Measurements from ENCODE around the gene TPP1.

TPP1 gene

DNA sequence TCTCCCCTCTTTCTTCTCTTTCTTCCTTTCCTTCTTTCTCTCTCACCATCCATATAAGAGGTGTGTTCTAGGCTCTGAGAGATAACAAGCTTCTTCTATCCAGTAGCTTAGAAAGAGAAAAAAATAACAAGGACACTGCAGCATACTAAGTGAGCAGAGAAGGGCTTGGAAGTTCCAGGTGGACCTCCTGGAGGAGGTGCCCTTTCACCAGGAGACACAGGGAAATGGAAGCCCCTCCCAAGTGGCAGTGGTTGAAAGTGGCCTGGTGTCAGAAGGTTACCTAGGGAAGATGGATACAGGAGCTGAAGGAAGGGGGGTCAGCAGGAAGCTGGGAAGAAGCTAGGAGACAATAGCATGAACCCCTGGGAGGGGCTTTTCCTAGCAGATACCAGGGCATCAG, 30.9 kb upstream of the TPP1 start:
- FAIRE-seq (no peak), DNase-seq (ENCODE audit: insufficient read length, low spot score) (no peak)
- TF ChIP-seq SPI1 (IDR thresholded peaks at IDR 0.05; ENCODE audit: low read depth, low read length) (no peak), PAX5 (IDR thresholded peaks at IDR 0.05; ENCODE audit: insufficient read depth, low read length, severe bottlenecking) (no peak), TAF1 (IDR thresholded peaks at IDR 0.05; ENCODE audit: low read depth, low read length) (no peak), POLR2A (IDR thresholded peaks at IDR 0.05; ENCODE audit: low read depth, low read length) (no peak), POLR2AphosphoS5 (IDR thresholded peaks at IDR 0.05; ENCODE audit: low read depth, low read length) (no peak), POU2F2 (IDR thresholded peaks at IDR 0.05; ENCODE audit: low read depth, low read length) (no peak)

DNA sequence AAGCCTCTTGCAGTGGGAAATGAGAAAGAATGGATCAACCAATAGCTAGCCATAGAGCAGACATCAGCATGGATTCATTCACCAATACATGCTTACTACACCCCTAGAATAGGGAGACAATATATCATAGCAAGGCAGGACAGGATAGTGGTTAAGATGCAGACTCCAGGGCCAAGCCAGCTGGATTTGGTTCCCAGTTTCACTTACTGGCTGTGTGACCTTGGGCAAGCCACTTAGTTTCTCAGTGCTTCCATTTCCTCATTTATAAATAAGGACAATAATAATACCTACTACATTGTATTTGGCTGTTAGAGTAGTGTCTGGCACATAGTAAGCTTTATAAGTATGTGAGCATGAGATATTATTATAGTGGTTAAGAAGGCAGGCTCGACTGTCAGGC, 29.3 kb upstream of the TPP1 start:
- no peak for DNase-seq (ENCODE audit: insufficient read length, low spot score)
- TF ChIP-seq POU2F2 (IDR thresholded peaks at IDR 0.05; ENCODE audit: low read depth, low read length) (no peak), SPI1 (IDR thresholded peaks at IDR 0.05; ENCODE audit: low read depth, low read length) (peak; percentile 35; the same call in 1 of the 2 replicates)
- no peak for FAIRE-seq

DNA sequence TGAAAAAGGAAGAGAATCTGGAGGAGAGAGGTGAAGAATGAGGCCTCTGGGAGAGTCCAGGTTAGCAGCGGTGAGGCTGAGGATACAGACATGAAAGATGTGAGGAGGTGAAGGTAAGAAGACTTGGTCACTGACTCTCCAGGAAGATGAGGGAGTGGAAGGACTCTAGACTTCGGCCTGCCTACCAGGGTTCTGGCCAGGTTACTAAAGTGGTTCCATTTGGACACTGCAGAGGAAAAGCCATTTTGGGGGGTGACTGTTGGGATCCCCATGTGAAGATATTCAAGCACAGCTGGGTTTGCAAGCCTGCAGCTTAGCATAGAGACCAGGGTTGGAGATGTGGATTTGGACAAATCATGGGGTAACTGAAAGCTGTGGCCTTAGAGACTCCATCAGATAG, 28.6 kb upstream of the TPP1 start:
- no peak for DNase-seq (ENCODE audit: insufficient read length, low spot score)
- FAIRE-seq = no peak
- TF ChIP-seq TAF1 (IDR thresholded peaks at IDR 0.05; ENCODE audit: low read depth, low read length) = no peak
- no peak for TF ChIP-seq POLR2AphosphoS5 (IDR thresholded peaks at IDR 0.05; ENCODE audit: low read depth, low read length)
- no peak for TF ChIP-seq POLR2A (IDR thresholded peaks at IDR 0.05; ENCODE audit: low read depth, low read length)
- TF ChIP-seq POU2F2 (IDR thresholded peaks at IDR 0.05; ENCODE audit: low read depth, low read length) = no peak
- no peak for TF ChIP-seq SPI1 (IDR thresholded peaks at IDR 0.05; ENCODE audit: low read depth, low read length)
- TF ChIP-seq PAX5 (IDR thresholded peaks at IDR 0.05; ENCODE audit: insufficient read depth, low read length, severe bottlenecking) = no peak

DNA sequence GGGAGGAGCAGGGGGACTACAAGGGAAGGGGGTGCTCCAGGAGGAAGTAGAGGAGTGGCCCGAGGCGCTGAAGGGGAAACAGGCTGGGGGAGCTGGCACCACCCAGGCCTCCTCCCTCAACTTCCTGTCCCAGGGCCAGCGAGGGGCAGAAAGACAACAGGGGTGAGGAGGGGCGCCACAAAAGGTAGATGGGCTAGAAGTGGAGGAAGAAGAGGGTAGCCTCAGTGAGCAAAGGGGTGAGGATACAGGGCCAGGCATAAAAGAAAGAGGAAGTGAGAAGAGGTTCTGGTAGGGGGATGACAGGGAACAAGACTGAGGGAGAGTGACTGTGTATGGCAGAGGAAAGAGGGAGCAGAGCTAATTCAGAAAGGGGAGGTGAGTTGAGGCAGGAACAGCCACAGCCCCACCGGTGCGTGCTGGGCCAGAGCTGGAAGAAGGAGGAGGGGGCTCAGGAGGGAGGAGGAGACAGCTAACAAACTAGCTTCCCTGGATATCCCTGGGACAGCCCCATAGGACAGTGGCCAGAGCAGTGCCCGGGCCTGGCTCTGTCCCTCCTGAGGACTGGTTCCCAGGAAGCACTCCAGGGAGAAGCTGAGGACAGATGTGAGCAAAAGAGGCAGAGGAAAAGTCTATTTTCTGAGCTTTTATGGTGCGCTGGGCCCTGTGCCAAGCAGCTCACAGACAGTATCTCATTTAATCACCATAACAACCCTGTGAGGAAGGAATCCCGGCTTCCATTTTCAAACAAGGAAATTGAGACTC, 27.9 kb upstream of the TPP1 start:
- FAIRE-seq (peak; percentile 91), DNase-seq (ENCODE audit: insufficient read length, low spot score) (peak; percentile 61)
- TF ChIP-seq POU2F2 (IDR thresholded peaks at IDR 0.05; ENCODE audit: low read depth, low read length) = 0 out of 2 replicates have a peak, but pooled peaks have one; percentile 10
- no peak for TF ChIP-seq POLR2A (IDR thresholded peaks at IDR 0.05; ENCODE audit: low read depth, low read length)
- peak; percentile 98 for TF ChIP-seq SPI1 (IDR thresholded peaks at IDR 0.05; ENCODE audit: low read depth, low read length)

DNA sequence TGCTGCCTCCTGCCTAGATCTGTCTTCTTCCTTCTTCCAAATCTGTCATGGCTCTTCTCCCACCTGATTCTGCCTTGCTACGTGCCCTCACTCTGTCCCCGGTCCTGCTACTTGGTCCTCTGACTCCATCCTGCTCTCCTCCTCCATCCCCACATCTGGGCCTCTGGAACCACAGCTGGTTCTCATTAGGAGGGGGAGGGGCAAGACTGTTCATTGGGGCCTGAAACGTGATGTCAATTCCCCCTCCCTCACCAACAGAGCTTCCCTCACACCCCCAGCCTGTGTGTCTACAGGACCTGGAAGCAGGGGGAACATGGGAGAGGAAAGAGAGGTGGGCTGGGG, 27.3 kb upstream of the TPP1 start:
- no peak for FAIRE-seq
- no peak for DNase-seq (ENCODE audit: insufficient read length, low spot score)

DNA sequence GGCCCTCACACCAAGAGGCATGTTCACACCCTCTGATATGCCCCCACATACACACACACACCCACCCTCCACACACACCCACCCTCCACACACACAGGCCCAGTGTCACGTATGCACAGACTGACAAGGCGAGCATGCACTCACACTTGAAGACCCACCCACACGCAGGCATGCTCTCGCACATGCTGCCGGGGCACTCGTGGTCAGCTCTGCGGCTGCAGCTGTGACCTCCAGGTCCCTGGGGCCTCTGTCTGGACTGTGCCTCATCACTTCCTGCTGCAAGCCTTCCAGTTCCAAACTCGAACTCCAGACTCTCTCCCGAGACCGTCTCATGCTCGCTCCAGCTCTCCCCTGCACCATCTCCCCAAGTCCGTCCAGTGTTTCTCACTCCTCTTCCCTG, 26.8 kb upstream of the TPP1 start:
- DNase-seq (ENCODE audit: insufficient read length, low spot score) (no peak), FAIRE-seq (peak; percentile 20)
- no peak for TF ChIP-seq PAX5 (IDR thresholded peaks at IDR 0.05; ENCODE audit: insufficient read depth, low read length, severe bottlenecking)
- no peak for TF ChIP-seq POU2F2 (IDR thresholded peaks at IDR 0.05; ENCODE audit: low read depth, low read length)
- no peak for TF ChIP-seq POLR2AphosphoS5 (IDR thresholded peaks at IDR 0.05; ENCODE audit: low read depth, low read length)
- no peak for TF ChIP-seq POLR2A (IDR thresholded peaks at IDR 0.05; ENCODE audit: low read depth, low read length)
- no peak for TF ChIP-seq SPI1 (IDR thresholded peaks at IDR 0.05; ENCODE audit: low read depth, low read length)
- TF ChIP-seq TAF1 (IDR thresholded peaks at IDR 0.05; ENCODE audit: low read depth, low read length) = no peak

More for the DNA sequence above, 27.3 kb upstream of the TPP1 start:
- TF ChIP-seq TAF1 (IDR thresholded peaks at IDR 0.05; ENCODE audit: low read depth, low read length) (no peak), POU2F2 (IDR thresholded peaks at IDR 0.05; ENCODE audit: low read depth, low read length) (no peak), POLR2AphosphoS5 (IDR thresholded peaks at IDR 0.05; ENCODE audit: low read depth, low read length) (no peak), PAX5 (IDR thresholded peaks at IDR 0.05; ENCODE audit: insufficient read depth, low read length, severe bottlenecking) (no peak), POLR2A (IDR thresholded peaks at IDR 0.05; ENCODE audit: low read depth, low read length) (no peak)

DNA sequence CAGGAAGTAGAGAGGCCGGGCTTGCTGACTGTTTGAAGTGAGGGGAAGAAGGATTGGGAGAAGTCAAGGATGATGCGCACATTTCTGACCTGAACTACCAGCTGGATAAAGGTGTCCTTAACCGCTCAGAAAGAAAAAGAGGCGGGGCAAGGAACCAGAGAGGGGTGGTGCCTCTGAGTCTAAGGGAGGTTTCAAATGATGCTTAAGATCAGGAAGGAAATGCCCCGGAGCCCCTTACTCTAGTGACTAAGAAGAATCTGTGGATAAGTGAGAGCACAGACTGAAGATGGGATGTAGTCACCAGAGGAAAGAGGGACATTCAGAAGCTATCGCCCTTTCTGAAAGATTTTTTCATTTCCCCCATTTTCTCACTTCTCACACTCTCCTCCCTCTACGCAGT, 23.7 kb upstream of the TPP1 start:
- FAIRE-seq (no peak), DNase-seq (ENCODE audit: insufficient read length, low spot score) (no peak)
- TF ChIP-seq POLR2A (IDR thresholded peaks at IDR 0.05; ENCODE audit: low read depth, low read length) (no peak), POU2F2 (IDR thresholded peaks at IDR 0.05; ENCODE audit: low read depth, low read length) (no peak), PAX5 (IDR thresholded peaks at IDR 0.05; ENCODE audit: insufficient read depth, low read length, severe bottlenecking) (no peak), SPI1 (IDR thresholded peaks at IDR 0.05; ENCODE audit: low read depth, low read length) (no peak), TAF1 (IDR thresholded peaks at IDR 0.05; ENCODE audit: low read depth, low read length) (no peak), POLR2AphosphoS5 (IDR thresholded peaks at IDR 0.05; ENCODE audit: low read depth, low read length) (no peak)

DNA sequence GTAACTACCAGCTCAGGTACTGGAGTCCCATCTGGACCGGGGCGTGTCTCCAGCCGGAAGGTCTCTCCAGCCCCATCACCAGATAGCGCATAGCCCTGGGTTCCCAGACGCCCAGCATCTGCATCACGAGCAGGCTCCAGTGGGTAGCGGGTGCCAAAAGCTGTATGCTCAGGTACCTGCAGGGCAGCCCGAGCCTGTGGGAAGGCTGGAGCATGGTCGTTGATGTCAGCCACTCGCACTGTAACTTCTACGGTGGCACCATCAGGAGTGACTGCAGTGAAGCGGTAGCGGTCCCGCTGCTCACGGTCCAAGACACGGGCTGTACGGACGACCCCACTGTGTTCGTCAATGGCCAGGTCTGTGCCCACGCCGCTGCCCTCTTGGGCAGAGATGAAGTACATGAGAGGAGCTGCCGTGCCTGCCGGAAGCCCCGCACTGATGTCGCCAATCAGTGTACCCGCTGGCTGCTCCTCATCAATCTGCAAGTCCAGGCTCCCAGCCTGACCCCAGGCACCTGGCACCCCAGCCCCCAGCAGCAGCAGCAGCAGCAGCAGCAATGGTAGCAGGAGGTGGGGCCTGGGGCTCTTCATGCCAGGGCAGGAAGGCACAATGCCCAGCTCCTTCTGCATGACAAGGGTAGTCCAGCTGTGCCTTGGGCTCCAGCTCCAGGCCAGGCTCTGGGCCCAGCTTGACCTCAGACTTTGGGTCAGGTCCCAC, 21.9 kb upstream of the TPP1 start:
- FAIRE-seq = no peak
- DNase-seq (ENCODE audit: insufficient read length, low spot score) = no peak
- TF ChIP-seq PAX5 (IDR thresholded peaks at IDR 0.05; ENCODE audit: insufficient read depth, low read length, severe bottlenecking) = no peak
- no peak for TF ChIP-seq POU2F2 (IDR thresholded peaks at IDR 0.05; ENCODE audit: low read depth, low read length)
- TF ChIP-seq POLR2AphosphoS5 (IDR thresholded peaks at IDR 0.05; ENCODE audit: low read depth, low read length) = no peak
- no peak for TF ChIP-seq POLR2A (IDR thresholded peaks at IDR 0.05; ENCODE audit: low read depth, low read length)
- TF ChIP-seq TAF1 (IDR thresholded peaks at IDR 0.05; ENCODE audit: low read depth, low read length) = no peak
- no peak for TF ChIP-seq SPI1 (IDR thresholded peaks at IDR 0.05; ENCODE audit: low read depth, low read length)

DNA sequence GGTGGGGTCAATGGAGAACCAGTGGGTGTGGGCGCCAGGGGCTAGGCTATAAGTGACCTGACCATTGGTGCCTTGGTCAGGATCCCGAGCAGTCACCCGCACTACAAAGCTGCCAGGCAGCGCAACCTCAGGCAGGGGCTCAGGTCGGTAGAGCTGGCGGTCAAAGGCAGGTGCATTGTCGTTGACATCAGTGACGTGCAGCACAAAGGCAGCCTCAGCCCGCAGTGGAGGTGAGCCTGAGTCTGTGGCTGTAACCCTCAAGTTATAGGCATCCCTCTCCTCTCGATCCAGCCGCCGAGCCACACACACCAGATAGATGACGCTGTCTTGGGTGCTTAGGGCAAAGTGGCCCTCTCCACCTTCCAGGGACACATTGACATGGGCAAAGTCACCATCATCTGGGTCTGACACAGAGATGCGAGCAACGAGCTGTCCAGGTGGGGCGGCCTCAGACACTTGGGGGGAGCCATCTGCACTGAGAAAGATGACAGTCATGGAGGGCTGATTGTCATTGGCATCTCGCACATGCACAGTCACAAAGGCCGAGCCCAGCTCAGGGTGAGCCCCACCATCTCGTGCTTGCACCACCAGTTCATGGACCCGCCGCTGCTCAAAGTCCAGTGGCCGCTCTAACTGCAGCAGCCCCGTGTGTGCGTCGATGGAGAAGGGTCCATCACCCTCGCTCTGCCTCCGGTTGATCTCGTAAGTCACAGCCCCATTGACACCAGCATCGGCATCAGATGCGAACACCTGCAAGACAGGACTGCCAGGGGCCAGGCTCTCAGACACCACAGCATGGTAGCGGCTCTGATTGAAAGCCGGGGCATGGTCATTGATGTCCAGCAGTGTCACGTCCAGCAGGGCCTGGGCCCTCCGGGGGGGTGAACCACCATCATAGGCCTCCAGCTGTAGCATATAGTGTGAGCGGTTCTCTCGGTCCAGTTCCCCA, 21.1 kb upstream of the TPP1 start:
- TF ChIP-seq POU2F2 (IDR thresholded peaks at IDR 0.05; ENCODE audit: low read depth, low read length) = no peak
- TF ChIP-seq TAF1 (IDR thresholded peaks at IDR 0.05; ENCODE audit: low read depth, low read length) = no peak
- no peak for FAIRE-seq
- no peak for DNase-seq (ENCODE audit: insufficient read length, low spot score)

All from GM12891 (cell line).